Keratinocyte (primary cell): ENCODE results near the gene MDN1. TPM values are rescaled to one million over a fixed set of nuclear protein-coding genes. Genes with fewer than 3 reads are reported as not detected.

ENCODE experiments used
- DNase-seq: peaks from one replicate; pipeline ENCODE4 v3.0.0-alpha.2; 2011; ENCODE audit warnings: low read depth, missing footprints, low spot score
- FAIRE-seq: peaks from 2 replicates; lab custom pipeline; 2011; peaks lifted over from hg19 to GRCh38; lab: Jason Lieb, UNC
- H2AFZ ChIP-seq: 2 replicates; pipeline ENCODE4 v1.6.0; 2012; ENCODE audit warnings: low read length, control low read depth, inconsistent platforms; ENCODE audit not compliant: control insufficient read depth
- H3K27ac ChIP-seq: 2 replicates; pipeline ENCODE4 v1.5.1; 2011; ENCODE audit warnings: low read length; ENCODE audit not compliant: control insufficient read depth, insufficient read depth
- H3K27me3 ChIP-seq: 3 replicates; pipeline ENCODE4 v1.6.0; 2011; ENCODE audit warnings: low read length; ENCODE audit not compliant: control insufficient read depth, insufficient read depth; ENCODE audit errors: extremely low read depth
- H3K36me3 ChIP-seq, 2 experiments: 2 replicates in 1 of 2; 3 replicates in 1 of 2; pipeline ENCODE4 v1.5.1; 2011; ENCODE audit warnings: low read length in 2 of 2, mild to moderate bottlenecking in 1 of 2; ENCODE audit not compliant: control insufficient read depth in 2 of 2, insufficient read depth in 2 of 2; ENCODE audit errors: extremely low read depth in 1 of 2
- H3K4me1 ChIP-seq: 3 replicates; pipeline ENCODE4 v1.5.1; 2011; ENCODE audit warnings: low read length; ENCODE audit not compliant: control insufficient read depth, insufficient read depth; ENCODE audit errors: extremely low read depth
- H3K4me2 ChIP-seq: 3 replicates; pipeline ENCODE4 v1.6.0; 2011; ENCODE audit warnings: low read depth, low read length; ENCODE audit not compliant: control insufficient read depth, insufficient read depth; ENCODE audit errors: extremely low read depth
- H3K4me3 ChIP-seq, 3 experiments: fragments of 200-600 bp in 1 of 3; sonication (generic) in 1 of 3; 2 replicates in 2 of 3; 3 replicates in 1 of 3; pipeline ENCODE4 v1.5.1; 2011 to 2016; ENCODE audit warnings: low read length in 3 of 3, mild to moderate bottlenecking in 3 of 3, control low read depth in 2 of 3, inconsistent platforms in 1 of 3, low read depth in 1 of 3, mixed read lengths in 1 of 3, mixed run types in 1 of 3, moderate library complexity in 1 of 3; ENCODE audit not compliant: control insufficient read depth in 2 of 3, insufficient read depth in 2 of 3; ENCODE audit errors: extremely low read depth in 1 of 3
- H3K79me2 ChIP-seq: 2 replicates; pipeline ENCODE4 v1.6.0; 2012; ENCODE audit warnings: low read length; ENCODE audit not compliant: control insufficient read depth, insufficient read depth
- H3K9ac ChIP-seq: 3 replicates; pipeline ENCODE4 v1.6.0; 2011; ENCODE audit warnings: low read length; ENCODE audit not compliant: control insufficient read depth, insufficient read depth; ENCODE audit errors: extremely low read depth
- H3K9me1 ChIP-seq: 3 replicates; pipeline ENCODE4 v1.6.0; 2011; ENCODE audit warnings: low read length; ENCODE audit not compliant: control insufficient read depth, insufficient read depth; ENCODE audit errors: extremely low read depth
- H3K9me3 ChIP-seq: 2 replicates; pipeline ENCODE4 v1.5.1; 2012; ENCODE audit warnings: low read depth, low read length; ENCODE audit not compliant: control insufficient read depth
- H4K20me1 ChIP-seq: 3 replicates; pipeline ENCODE4 v1.6.0; 2011; ENCODE audit warnings: low read length; ENCODE audit not compliant: control insufficient read depth, insufficient read depth; ENCODE audit errors: extremely low read depth
- CTCF ChIP-seq, 3 experiments: IDR thresholded peaks in 1 of 3; conservative IDR thresholded peaks in 1 of 3; optimal IDR thresholded peaks in 1 of 3; 2 replicates in 2 of 3; 3 replicates in 1 of 3; pipeline versions ENCODE3 to v1.5.1; 2011; ENCODE audit warnings: low read length in 3 of 3, mild to moderate bottlenecking in 3 of 3, moderate library complexity in 2 of 3, control low read depth in 1 of 3, inconsistent platforms in 1 of 3; ENCODE audit not compliant: insufficient read depth in 2 of 3; ENCODE audit errors: extremely low read depth in 1 of 3
- EZH2 ChIP-seq: IDR thresholded peaks from one replicate; pipeline ENCODE4 v1.6.1; 2012; ENCODE audit warnings: inconsistent platforms, mild to moderate bottlenecking, low read length, moderate library complexity
- dilution Hi-C: fragments of 300-500 bp; cut with MboI; formaldehyde crosslinking; loops from one replicate; pipeline ENCODE4 v1.7.0; 2020; ENCODE audit warnings: low sequenced_read_pairs; ENCODE audit not compliant: extremely low pct_ligation_motif_present
- polyA plus RNA-seq, 5 experiments: library from polyadenylated mRNA; depleted of rRNA in 3 of 5; stranded (reverse) in 3 of 5; stranded (forward) in 1 of 5; unstranded in 1 of 5; fragments of >200 nt; gene quantifications; 1 replicate in 1 of 5; 2 replicates in 3 of 5; 3 replicates in 1 of 5; pipeline versions ENCODE4 v1.2.1 to v1.2.3, GENCODE V29; 2011 to 2012; ENCODE audit warnings: missing spikeins in 2 of 5, low read depth in 1 of 5, low replicate concordance in 1 of 5

MDN1 gene
- polyA plus RNA-seq, 1 donor (not counting 4 experiments of a cell fraction or from before 2014, with no cell fraction given), result 16.0 TPM

GRCh38 chr6:89793586-89793985 lies 26.0 kb downstream of the MDN1 start:
- H3K27ac ChIP-seq, result no peak overlapping the region
- no peaks in the 10 kb centered on the region for H3K4me1 ChIP-seq
- TF ChIP-seq EZH2 (no peak), CTCF (optimal IDR thresholded peaks at IDR 0.05 in 1 of 3, IDR thresholded peaks at IDR 0.05 in 1 of 3, conservative IDR thresholded peaks at IDR 0.05 in 1 of 3; ENCODE audit: extremely low read depth in 1 of 3, insufficient read depth in 2 of 3, low read length in 3 of 3) (no peak)
- FAIRE-seq, result no peak
- H3K9me3 ChIP-seq, result no peaks in the 10 kb centered on the region
- DNase-seq, result no peak
- H3K9me1 ChIP-seq, result no peaks in the 10 kb centered on the region
- H2AFZ ChIP-seq, result no peak overlapping the region
- peaks cover 15 to 17% of the 10 kb centered on the region in 2 experiments for H3K36me3 ChIP-seq
- no peak overlapping the region for H3K9ac ChIP-seq
- peaks cover 6% of the 10 kb centered on the region for H3K79me2 ChIP-seq
- H4K20me1 ChIP-seq, result no peaks in the 10 kb centered on the region
- dilution Hi-C loops, result no loop called here
- H3K4me3 ChIP-seq, result no peak overlapping the region
- H3K27me3 ChIP-seq, result no peaks in the 10 kb centered on the region
- H3K4me2 ChIP-seq, result no peak overlapping the region

- TF ChIP-seq CTCF (optimal IDR thresholded peaks at IDR 0.05 in 1 of 3, IDR thresholded peaks at IDR 0.05 in 1 of 3, conservative IDR thresholded peaks at IDR 0.05 in 1 of 3; ENCODE audit: extremely low read depth in 1 of 3, insufficient read depth in 2 of 3, low read length in 3 of 3) (peak; percentile 46 to 61 (median 52)), EZH2 (no peak)
- Histone ChIP-seq H3K27ac (no peak overlapping the region), H2AFZ (no peak overlapping the region), H3K27me3 (no peaks in the 10 kb centered on the region), H3K79me2 (peaks cover 6% of the 10 kb centered on the region), H3K4me2 (no peak overlapping the region), H3K9ac (no peak overlapping the region), H3K4me1 (no peaks in the 10 kb centered on the region), H3K9me3 (no peaks in the 10 kb centered on the region), H3K9me1 (no peaks in the 10 kb centered on the region), H3K4me3 (no peak overlapping the region), H3K36me3 (peaks cover 17 to 21% of the 10 kb centered on the region in 2 experiments), H4K20me1 (no peaks in the 10 kb centered on the region)
- FAIRE-seq, result no peak
- no peak for DNase-seq
- dilution Hi-C loops, result no loop called here
Measured at GRCh38 chr6:89792881-89793280, 26.7 kb downstream of the MDN1 start.
